Fibroblast of lung (primary cell): Measurements from ENCODE around the gene STMN1. TPM values are rescaled to one million over a fixed set of nuclear protein-coding genes. Genes with fewer than 3 reads are reported as not detected.

Experiments used
- DNase-seq, 2 donors: peaks; one replicate each; pipeline versions ENCODE4 v3.0.0 to v3.0.0-alpha.2; 2010; ENCODE audit warnings: low read depth in 2 of 2
- H2AFZ ChIP-seq: 2 replicates; pipeline ENCODE4 v1.5.1; 2012; ENCODE audit warnings: low read length, control low read depth, inconsistent platforms
- H3K27ac ChIP-seq: 2 replicates; pipeline ENCODE4 v1.5.1; 2011; ENCODE audit warnings: low read length, control low read depth; ENCODE audit not compliant: insufficient read depth
- H3K27me3 ChIP-seq: 2 replicates; pipeline ENCODE4 v1.5.1; 2011; ENCODE audit warnings: mild to moderate bottlenecking, low read length; ENCODE audit not compliant: control insufficient read depth, insufficient read depth
- H3K36me3 ChIP-seq: 2 replicates; pipeline ENCODE4 v1.5.1; 2011; ENCODE audit warnings: low read length; ENCODE audit not compliant: control insufficient read depth, insufficient read depth
- H3K4me1 ChIP-seq: 2 replicates; pipeline ENCODE4 v1.5.1; 2011; ENCODE audit warnings: low read length; ENCODE audit not compliant: control insufficient read depth, insufficient read depth; ENCODE audit errors: extremely low read depth
- H3K4me2 ChIP-seq: 2 replicates; pipeline ENCODE4 v1.5.1; 2011; ENCODE audit warnings: low read length, control low read depth; ENCODE audit not compliant: insufficient read depth; ENCODE audit errors: extremely low read depth
- H3K4me3 ChIP-seq, 4 experiments: fragments of 200-600 bp in 1 of 4; sonication (generic) in 1 of 4; replicated peaks in 1 of 4; 2 replicates each; pipeline ENCODE4 v1.5.1; 2011 to 2016; ENCODE audit warnings: low read length in 4 of 4, low read depth in 3 of 4, mild to moderate bottlenecking in 3 of 4, control low read depth in 2 of 4, inconsistent platforms in 1 of 4, mixed read lengths in 1 of 4; ENCODE audit not compliant: insufficient read depth in 1 of 4; ENCODE audit errors: control extremely low read depth in 1 of 4
- H3K79me2 ChIP-seq: 2 replicates; pipeline ENCODE4 v1.5.1; 2012; ENCODE audit warnings: mild to moderate bottlenecking, low read length, inconsistent platforms; ENCODE audit not compliant: control insufficient read depth, insufficient read depth
- H3K9ac ChIP-seq: 2 replicates; pipeline ENCODE4 v1.5.1; 2011; ENCODE audit warnings: mild to moderate bottlenecking, low read length, control low read depth; ENCODE audit not compliant: insufficient read depth
- H3K9me3 ChIP-seq: 2 replicates; pipeline ENCODE4 v1.5.1; 2012; ENCODE audit warnings: low read depth, low read length; ENCODE audit not compliant: control insufficient read depth, insufficient read depth
- H4K20me1 ChIP-seq: 2 replicates; pipeline ENCODE4 v1.5.1; 2011; ENCODE audit warnings: low read length; ENCODE audit not compliant: control insufficient read depth, insufficient read depth; ENCODE audit errors: extremely low read depth
- CTCF ChIP-seq, 2 donors: IDR thresholded peaks in 1 of 2; conservative IDR thresholded peaks in 1 of 2; 1 replicate in 1 of 2; 2 replicates in 1 of 2; pipeline ENCODE4 v1.5.1; 2011 to 2012; ENCODE audit warnings: low read length in 2 of 2, control low read depth in 1 of 2, inconsistent platforms in 1 of 2, low read depth in 1 of 2, mild to moderate bottlenecking in 1 of 2
- EZH2 ChIP-seq: IDR thresholded peaks from 2 replicates; pipeline ENCODE4 v1.5.1; 2012; ENCODE audit warnings: low read length, control low read depth, mild to moderate bottlenecking; ENCODE audit errors: missing control alignments
- polyA plus RNA-seq, 2 donors: library from polyadenylated mRNA; depleted of rRNA in 1 of 2; stranded (reverse) in 1 of 2; unstranded in 1 of 2; fragments of >200 nt; gene quantifications; 2 replicates each; pipeline ENCODE4 v1.2.1, GENCODE V29; 2011 to 2012; ENCODE audit warnings: missing spikeins in 1 of 2
- total RNA-seq: library from RNA; depleted of rRNA; stranded (reverse); fragments of >200 nt; gene quantifications from 2 replicates; pipeline ENCODE4 v1.2.1, GENCODE V29; 2014

Gene STMN1
- total and polyA plus RNA-seq, 2 donors (not counting 1 experiment from before 2014, with no cell fraction given), result 90.7 to 94.7 TPM

GRCh38 chr1:25900219-25900618 is 6.0 kb downstream of the STMN1 start:
- Histone ChIP-seq H3K9me3 (no peaks in the 10 kb centered on the region), H3K79me2 (peaks cover 37% of the 10 kb centered on the region), H3K9ac (no peak overlapping the region), H3K4me2 (no peak overlapping the region), H3K4me1 (peaks cover 5% of the 10 kb centered on the region), H3K27me3 (no peaks in the 10 kb centered on the region), H3K27ac (no peak overlapping the region), H4K20me1 (no peaks in the 10 kb centered on the region), H2AFZ (no peak overlapping the region), H3K4me3 (no peak overlapping the region), H3K36me3 (peaks cover 3% of the 10 kb centered on the region)
- no peak for TF ChIP-seq CTCF (conservative IDR thresholded peaks at IDR 0.05 in 1 of 2, IDR thresholded peaks at IDR 0.05 in 1 of 2; ENCODE audit: low read depth in 1 of 2, low read length in 2 of 2)
- no peak for TF ChIP-seq EZH2
- no peak for DNase-seq

DNA sequence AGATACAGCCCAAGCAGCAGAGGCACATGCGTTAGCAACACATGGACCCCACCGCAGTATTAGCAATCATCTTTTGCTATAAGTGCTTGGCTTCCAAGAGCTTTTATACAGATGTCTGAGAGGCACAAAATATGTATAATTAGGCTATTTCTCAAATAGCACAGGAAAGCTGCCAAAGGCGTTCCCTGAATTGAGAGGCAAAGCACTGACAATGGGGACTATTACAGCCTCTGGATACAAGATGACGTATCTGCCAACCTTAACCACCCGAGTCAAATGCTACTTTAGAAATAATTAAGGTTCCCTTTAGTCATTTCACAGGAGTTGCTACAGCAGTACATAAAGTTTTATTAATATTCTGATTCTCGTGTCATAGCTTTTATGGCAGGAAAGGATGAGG is 6.4 kb downstream of the STMN1 start:
- no peaks in the 10 kb centered on the region for H4K20me1 ChIP-seq
- TF ChIP-seq CTCF (conservative IDR thresholded peaks at IDR 0.05 in 1 of 2, IDR thresholded peaks at IDR 0.05 in 1 of 2; ENCODE audit: low read depth in 1 of 2, low read length in 2 of 2) (no peak), EZH2 (no peak)
- H2AFZ ChIP-seq, result no peak overlapping the region
- peaks cover 5% of the 10 kb centered on the region for H3K4me1 ChIP-seq
- H3K27ac ChIP-seq, result no peak overlapping the region
- DNase-seq, result no peak
- no peaks in the 10 kb centered on the region for H3K9me3 ChIP-seq
- no peak overlapping the region for H3K4me2 ChIP-seq
- H3K27me3 ChIP-seq, result no peaks in the 10 kb centered on the region
- no peak overlapping the region for H3K4me3 ChIP-seq
- H3K36me3 ChIP-seq, result peaks cover 3% of the 10 kb centered on the region
- peaks cover 33% of the 10 kb centered on the region for H3K79me2 ChIP-seq
- no peak overlapping the region for H3K9ac ChIP-seq

DNA sequence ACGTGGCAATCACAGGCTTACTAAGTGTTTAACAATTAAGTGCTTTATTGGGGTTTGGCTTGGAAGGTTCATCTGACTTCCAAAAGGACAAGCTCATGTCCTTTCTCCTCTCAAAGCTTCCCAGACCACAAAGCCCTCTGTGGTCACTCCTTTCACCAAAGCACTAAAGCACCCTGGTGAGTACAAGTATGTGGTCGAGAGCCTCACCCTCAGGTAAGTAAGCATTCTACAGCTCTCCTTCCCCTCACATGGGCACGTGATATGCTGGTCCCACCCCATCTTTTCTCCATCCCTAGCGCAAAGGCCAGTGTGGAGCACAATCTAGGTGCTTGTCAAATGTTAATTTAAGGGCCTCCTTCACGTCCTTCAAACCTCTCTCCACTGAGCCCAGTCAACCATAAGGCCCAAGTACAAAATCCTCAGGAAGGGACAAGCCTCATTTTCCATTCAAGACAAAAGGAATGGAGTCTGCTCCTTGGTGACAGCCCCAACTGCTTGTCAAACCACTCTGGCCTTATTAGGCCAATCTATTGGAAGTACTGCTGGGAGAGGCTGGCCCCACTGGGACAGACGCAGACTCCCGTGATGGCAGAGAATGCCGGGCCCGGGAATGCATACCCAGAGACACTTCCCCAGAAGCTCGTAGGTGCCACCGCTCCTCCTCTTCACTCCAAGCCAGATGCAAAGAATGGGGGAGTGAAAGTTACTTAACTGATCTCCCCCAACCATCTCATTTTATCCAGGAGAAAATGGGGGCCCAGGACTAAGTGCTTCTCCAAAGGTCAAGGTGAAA is 7.8 kb downstream of the STMN1 start:
- DNase-seq, result no peak
- Histone ChIP-seq H2AFZ (no peak overlapping the region), H3K27me3 (no peaks in the 10 kb centered on the region), H3K9me3 (no peaks in the 10 kb centered on the region), H3K4me2 (no peak overlapping the region), H3K27ac (no peak overlapping the region), H3K4me1 (peaks cover 5% of the 10 kb centered on the region), H4K20me1 (no peaks in the 10 kb centered on the region), H3K36me3 (peaks cover 3% of the 10 kb centered on the region), H3K79me2 (peaks cover 19% of the 10 kb centered on the region), H3K9ac (no peak overlapping the region), H3K4me3 (no peak overlapping the region)
- TF ChIP-seq CTCF (conservative IDR thresholded peaks at IDR 0.05 in 1 of 2, IDR thresholded peaks at IDR 0.05 in 1 of 2; ENCODE audit: low read depth in 1 of 2, low read length in 2 of 2) (no peak), EZH2 (no peak)
